ENCODE results near the gene CPA4.
"Not testable (repeated sequence)": the region's sequence is repeated elsewhere in the genome, so short reads cannot be mapped to it uniquely, and the experiment has no call there.

The CPA4 gene

DNA sequence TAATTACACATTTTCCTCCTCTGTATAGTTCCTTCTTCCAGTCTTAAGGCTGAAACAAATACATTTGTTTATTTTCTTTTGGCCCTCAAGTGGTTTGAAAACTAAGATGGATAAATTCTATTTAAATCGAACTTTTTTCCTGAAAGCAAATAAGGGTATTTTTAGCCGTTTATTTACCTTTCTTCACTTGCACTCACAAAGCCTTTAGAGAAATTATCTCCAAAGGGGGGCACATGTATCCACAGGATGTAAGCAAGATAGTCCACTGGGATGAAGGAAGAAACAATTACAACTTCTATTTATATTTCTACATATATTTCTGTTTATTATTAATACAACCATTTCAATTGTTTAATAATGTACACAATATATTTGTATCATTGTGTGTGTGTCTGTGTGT, 10.2 kb downstream of the CPA4 start:
- DNase-seq (ENCODE audit: low spot score), result no peak

DNA sequence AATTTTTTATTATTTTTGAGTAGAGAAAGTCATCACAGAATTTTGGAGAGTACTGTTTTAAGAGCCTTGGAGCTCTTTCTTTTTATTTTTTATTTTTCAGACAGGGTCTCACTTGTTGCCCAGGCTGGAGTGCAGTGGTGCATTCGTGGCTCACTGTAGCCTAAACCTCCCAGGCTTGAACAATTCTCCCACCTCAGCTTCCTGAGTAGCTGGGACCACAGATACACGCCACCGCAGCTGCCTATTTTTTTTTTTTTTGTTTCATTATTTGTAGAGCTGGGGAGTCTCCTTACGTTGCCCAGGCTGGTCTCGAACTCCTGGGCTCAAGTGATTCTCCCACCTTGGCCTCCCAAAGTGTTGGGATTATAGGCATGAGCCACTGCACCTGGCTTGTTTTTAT, 10.6 kb downstream of the CPA4 start:
- no peak for DNase-seq (ENCODE audit: low spot score)

DNA sequence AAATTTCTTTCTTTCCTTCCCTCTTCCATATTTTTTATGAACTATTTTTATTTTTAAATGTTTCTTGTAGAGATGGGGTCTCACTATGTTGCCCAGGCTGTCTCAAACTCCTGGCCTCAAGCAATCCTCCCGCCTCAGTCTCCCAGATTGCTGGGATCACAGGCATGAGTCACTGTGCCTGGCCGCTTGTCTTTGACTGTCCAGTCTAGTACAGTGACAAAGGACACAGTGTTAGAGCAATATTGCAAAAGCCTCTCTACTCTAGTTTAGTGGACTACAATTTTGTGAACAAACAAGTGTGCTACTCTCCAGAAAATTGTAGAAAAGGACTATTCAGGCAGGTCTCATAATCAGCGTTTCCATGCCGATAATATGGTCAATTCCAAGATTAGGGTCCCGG, 11.0 kb downstream of the CPA4 start:
- DNase-seq (ENCODE audit: low spot score), result no peak

DNA sequence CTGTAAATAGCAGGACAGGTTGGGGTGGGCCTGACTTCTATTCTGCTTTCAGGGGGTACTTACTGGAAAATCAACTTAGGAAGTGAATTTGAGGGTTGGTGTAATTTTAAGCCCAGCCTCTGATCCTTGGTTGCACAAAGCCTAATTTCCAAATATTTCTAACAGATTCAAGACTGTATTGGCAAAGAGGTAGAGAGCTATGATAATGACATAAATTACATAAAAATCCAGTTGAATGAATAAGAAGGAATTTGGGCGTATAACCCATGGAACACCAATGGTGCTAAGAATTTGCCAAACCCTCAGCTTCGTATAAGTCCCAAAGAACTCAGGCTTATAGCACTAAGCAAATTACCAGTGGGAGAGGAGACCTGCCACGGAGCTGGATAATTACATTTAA, 11.9 kb downstream of the CPA4 start:
- no peak for DNase-seq (ENCODE audit: low spot score)

DNA sequence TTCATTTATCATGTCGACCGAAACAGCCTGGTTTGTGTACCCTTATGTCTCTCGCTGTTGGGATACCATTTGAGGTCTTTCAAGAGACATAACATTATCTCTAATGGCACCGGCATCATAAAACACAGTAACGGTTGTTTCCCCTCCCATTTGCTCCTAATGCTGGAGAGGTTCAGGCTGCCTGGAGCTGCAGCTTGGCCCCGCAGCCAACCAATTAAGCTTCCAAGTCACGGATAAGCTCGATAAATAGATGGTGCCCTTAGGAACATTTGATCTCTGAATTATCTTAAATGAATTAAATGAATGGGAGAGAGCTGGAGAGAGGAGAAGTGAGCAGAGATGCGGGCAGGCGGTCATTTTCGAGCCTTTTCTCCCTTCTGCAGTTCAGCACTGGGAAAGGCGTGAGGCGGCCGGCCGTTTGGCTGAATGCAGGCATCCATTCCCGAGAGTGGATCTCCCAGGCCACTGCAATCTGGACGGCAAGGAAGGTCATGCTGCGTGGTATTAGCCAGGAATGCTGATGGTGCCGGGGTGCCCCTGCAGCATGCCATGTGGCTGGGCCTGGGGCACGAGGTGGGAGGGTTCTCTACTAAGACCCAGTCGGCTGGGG, 12.6 kb downstream of the CPA4 start:
- DNase-seq (ENCODE audit: low spot score), result no peak

DNA sequence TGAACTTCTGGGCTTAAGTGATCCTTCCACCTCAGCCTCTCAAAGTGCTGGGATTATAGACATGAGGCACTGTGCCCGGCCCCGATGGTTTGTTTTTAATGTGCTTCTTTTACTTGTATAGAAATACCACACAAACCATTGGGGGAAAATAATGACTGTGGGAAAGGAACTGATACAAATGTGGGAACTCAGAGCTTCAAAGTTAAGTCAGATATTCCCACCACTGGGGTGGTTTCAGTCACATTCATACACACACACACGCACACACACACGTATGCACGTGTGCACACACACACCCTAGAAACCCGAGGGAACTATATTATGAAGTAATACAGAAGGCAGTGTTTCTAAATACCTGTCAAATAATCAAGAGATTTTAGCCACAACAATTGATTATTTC, 17.0 kb downstream of the CPA4 start:
- no peak for DNase-seq (ENCODE audit: low spot score)

DNA sequence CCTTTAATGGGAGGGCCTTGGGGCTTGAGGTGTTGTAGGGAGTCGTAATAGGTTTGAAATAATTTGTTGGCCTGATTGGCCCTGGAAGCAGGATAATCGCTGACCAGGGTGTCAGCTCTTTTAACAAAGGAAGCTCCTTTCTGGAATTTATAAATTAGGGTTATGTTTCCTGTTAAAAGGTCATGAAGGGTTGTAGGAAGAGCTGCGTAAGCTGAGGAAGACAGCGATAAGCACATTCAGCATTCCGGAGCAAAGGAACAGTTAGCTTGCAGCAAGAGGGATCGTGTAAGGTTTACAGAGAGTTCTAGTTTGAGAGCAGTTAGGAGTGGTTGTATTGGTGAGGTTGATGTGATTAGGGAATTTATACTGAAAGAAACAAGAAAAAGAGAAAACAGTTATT, 21.3 kb downstream of the CPA4 start:
- no peak for DNase-seq (ENCODE audit: low spot score)

DNA sequence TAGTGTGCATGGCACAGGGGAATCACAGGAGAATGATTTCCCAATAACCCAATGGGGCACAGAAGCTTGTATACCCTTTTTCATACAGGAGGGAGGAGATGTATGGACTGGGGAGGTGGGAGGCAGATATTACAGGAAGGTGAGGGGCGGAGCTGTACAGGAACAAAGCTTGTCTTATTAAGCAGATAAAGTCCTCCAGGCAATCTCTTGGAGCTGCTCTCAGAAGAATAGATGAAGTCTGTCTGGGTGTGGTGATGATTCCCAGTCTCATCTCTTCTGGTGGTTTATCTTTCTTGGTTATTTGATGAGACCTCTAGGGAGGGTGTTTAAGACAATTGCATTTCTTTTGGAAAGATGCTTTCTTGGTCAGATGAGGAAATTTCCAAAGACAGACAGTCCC, 26.6 kb downstream of the CPA4 start:
- peak; percentile 78 for DNase-seq (ENCODE audit: low spot score)

DNA sequence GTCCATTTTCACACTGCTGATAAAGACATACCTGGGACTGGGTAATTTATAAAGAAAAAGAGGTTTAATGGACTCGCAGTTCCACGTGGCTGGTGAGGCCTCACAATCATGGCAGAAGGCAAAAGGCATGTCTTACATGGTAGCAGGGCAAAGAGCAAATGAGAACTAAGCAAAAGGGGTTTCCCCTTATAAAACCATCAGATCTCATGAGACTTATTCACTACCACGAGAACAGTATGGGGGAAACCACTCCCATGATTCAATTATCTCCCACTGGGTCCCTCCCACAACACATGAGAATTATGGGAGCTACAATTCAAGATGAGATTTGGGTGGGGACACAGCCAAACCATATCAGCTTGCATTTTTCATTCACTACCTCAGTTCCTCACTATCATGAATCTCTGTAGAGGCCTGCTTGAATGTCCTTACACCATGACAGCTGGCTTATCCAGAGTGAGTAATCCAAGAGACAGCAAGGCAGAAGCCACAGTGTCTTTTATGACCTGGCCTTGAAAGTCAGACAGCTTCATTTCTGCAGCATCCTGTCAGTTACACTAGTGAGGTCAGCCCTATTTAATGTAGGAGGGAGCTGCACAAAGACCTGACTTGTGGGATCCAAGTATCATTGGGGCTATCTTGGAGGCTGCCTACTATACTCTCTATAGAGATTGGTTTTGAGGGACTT, 28.7 kb downstream of the CPA4 start:
- DNase-seq (ENCODE audit: low spot score), result not testable (repeated sequence)

DNA sequence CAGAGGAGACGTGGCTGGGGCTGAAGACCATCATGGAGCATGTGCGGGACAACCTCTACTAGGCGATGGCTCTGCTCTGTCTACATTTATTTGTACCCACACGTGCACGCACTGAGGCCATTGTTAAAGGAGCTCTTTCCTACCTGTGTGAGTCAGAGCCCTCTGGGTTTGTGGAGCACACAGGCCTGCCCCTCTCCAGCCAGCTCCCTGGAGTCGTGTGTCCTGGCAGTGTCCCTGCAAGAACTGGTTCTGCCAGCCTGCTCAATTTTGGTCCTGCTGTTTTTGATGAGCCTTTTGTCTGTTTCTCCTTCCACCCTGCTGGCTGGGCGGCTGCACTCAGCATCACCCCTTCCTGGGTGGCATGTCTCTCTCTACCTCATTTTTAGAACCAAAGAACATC, 29.7 kb downstream of the CPA4 start:
- DNase-seq (ENCODE audit: low spot score), result no peak

DNA sequence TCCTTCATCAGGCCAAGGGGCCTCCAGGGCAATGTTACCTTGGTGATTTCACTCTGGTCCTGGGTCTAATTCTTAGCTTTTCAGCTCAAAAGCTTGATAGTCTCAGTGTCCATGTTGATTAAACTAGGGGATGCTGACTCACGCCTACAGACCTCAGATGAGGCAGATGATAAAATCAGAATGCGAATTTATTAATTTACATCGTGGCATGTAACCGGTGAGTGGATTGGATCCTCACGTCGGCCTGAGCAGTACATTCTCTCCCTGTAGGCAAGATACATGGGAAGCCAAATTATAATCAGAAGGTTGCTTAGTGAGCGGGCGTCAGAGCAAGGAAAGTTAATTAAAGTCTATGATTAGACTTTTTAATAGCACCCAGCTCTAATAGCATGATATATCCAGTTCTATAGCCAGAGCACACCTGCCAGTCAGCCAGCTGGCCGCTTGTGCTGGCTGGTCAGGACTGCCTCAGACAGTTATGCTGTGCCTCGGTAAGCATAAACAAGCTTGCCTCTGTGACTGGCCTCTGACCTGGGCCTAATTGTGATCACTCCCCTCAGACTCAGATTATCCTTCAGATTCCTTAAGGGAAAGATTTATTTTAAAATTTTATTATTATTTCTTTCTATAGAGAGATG, 31.5 kb downstream of the CPA4 start:
- DNase-seq (ENCODE audit: low spot score), result no peak

DNA sequence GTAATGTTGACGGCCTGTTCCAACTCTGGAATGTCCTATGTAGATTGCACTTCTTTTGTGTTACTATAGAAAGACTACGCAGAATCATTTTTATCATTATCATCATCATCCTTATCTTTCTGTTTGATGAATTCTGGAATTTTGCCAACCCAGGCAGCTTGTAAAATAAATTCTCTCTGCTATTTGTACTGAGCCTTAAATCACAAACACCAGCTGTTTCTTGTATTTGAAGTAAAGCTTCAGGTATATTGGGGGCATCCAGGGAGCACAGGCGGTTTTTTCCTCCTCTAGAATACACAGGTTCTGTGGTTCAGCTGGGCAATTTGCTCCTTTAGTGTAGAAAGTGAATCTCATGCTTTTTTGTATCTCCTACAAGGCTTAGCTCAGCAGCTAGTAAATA, 36.7 kb downstream of the CPA4 start:
- DNase-seq (ENCODE audit: low spot score), result no peak

DNA sequence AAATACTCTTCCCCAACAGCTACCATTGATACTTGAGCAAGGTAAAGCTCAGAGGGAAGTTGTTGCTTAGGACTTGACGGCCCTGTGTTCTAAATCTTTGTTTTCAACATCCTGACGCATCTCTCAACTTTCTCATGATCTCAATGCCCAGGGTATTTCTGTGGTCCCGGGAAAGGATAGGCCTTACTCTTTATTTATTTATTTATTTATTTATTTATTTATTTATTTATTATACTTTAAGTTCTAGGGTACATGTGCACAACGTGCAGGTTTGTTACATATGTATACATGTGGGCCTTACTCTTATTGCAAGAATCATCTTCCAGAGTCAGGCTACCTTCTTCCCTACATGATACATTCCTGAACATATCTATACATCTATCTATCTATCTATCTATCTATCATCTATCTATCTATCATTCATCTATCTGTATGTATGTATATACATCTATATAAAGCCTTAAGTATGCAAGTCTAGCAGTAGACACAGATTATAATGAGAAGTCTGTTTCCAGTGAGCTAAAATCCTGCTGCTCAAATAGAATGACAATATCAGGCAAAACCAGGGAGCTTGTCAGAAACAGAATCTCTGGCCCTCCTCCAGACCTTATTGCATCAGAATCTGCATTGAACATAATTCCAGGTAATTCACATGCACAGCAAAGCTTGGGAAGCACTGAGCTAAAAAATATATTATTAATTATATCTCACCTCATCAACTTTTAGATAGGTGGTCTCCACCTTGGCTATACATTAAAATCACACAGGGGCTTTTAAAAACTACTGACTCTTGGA, 39.5 kb downstream of the CPA4 start:
- no peak for DNase-seq (ENCODE audit: low spot score)

DNA sequence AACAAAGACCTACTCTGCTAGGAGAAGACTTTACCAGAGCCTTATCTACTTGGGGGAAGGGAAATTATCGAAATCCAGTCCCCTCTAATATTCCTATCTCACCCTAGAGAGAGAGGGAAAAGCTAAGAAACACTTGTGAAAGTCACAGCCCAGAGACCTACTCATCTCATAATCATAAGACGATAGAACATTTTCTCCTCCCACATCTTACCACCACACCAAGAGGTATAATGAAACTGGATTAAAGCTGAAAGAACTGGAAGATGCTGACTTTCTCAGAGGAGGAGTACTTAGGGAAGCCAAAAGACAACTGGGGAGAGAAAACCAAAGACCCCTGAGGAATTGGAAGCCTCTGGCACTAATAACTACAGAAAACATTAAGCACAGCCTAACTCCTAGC, 40.9 kb downstream of the CPA4 start:
- DNase-seq (ENCODE audit: low spot score), result no peak

DNA sequence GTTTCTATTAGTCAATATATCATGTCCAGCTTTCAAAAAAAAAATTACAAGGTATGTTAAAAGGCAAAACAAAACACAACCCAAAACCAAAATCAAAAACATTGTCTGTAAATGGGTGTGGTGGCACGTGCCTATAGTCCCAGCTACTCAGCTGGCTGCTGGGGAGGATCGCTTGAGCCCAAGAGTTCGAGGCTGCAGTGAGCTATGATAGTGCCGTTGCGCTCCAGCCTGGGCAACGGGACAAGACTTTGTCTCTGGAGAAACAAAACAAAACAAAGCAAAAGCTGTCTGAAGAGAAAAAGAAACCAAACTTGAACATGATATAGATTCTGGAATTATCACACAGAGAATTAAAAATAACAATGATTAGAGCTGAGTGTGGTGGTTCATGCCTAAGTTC, 41.3 kb downstream of the CPA4 start:
- no peak for DNase-seq (ENCODE audit: low spot score)

DNA sequence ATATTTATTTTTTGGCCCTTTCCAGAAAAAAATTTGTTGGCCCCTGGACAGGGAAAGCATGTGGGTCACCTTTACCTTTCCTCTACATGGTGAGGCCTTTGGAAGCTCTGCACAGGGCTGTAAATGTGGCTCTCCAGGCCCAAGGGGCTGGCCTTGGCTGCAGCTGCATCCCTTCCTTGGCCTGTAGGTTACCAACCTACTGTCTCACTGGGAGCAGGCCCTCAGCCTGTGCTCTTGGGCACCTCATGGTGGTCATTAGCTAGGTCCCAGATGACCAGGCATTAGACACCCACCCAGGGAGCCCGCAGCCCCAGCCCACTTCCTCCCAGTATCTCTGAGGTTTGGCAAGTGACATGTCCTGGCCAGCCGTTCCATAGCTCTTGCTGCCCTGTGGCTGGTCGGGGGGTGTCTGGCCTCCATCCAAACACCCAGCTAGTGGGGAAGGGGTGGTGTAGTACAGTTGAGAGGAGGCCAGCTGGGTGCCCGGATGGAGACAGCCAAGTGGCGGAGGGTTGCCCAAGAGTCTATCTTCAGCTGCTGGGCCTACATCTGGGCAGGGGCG, 44.5 kb downstream of the CPA4 start:
- DNase-seq (ENCODE audit: low spot score), result no peak

DNA sequence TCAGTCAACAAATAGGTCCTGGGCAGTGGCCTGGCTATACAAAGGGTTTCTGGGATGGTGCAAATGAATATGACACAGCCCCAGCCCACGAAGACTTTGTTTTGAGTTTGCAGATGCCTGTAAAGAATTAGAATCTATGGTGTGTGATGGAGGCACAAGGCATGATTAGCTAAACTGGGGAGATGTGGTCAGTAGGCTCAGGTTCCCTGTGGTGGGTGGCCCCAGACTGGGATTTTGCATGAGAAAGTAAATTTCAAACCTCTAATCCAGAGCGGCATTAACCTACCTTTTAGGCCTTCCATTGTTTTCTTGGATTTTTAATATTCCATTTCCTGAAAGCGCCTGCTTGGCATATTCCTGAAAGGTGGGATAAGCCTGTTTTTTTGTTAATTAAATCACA, 45.3 kb downstream of the CPA4 start:
- no peak for DNase-seq (ENCODE audit: low spot score)

DNA sequence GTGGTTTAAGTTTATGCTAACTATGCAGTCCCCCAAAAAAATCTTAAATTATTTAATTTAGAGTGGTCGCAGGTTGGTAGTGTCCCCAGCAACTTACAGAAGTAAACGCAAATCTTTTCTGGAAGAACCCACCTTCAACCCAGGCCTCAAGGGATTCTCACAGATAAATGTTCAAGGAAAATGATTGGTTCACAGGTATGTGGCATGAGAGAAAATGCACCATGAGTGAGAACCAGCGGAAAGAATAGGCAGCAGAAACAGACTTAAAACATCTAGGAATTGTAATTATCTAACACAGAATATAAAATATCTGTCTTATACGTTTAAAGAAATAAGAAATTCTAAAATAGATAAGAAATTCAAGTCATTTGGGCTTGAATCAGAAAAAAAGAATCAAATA, 48.9 kb downstream of the CPA4 start:
- no peak for DNase-seq (ENCODE audit: low spot score)

DNA sequence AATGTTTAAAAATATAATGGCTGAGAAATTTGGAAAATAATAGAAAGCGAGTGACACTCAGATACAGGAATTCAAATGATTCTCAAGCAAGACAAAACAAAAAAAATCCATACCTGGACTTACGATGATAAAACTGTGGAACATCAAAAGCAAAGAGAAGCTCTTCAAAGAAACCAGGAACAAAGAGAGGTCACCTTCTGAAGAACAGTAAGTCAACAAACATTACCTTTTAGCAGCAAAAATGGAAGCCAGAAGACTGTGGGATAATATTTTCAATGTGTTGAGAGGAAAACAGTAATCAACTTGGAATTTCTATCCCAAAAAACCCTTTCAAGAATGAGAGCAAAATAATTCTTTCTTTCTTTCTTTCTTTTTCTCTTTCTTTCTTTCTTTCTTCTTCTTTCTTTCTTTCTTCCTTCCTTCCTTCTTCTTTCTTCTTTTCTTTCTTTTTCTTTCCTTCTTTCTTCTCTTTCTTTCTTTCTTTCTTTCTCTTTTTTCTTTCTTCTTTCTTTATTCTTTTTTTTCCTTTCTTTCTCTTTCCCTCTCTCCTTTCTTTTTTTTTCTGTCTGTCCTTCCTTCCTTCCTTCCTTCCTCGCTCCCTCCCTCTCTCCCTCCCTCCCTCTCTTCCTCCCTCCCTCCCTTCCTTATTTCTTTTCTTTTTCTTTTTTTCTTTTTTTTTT, 49.9 kb downstream of the CPA4 start:
- DNase-seq (ENCODE audit: low spot score), result no peak

DNA sequence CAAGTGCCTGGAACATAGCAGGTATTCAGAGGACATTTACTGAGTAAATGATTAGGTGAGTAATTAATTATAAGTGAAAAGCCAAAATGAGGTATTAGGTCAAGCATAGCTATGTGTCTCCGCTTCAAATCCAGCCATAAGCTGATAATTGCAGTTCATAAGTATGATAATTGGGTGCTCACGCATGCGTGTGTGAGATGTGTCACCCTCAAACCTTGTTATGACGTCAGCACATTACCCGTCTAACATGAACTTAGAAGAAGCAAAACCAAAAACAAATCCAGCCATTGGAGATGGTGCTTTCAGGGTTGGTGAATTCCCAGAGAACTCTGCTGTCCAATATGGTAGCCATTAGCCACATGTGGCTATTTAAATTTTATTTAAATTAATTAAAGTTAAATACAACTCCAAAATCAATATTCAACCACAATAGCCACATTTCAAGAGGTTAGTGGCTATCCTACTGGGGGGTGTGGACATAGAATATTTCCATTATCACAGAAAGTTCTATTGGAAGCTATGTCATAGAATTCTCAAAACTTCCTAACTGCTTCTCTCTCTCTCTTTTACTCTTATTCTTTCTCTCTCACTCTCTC, 51.4 kb downstream of the CPA4 start, which contains the start of gene CPA5:
TSS of gene CPA5 (plus strand) at position 546 of the 596 bp plus-strand sequence. CDS start 1,670 bp downstream, outside the sequence.
- DNase-seq (ENCODE audit: low spot score), result no peak

DNA sequence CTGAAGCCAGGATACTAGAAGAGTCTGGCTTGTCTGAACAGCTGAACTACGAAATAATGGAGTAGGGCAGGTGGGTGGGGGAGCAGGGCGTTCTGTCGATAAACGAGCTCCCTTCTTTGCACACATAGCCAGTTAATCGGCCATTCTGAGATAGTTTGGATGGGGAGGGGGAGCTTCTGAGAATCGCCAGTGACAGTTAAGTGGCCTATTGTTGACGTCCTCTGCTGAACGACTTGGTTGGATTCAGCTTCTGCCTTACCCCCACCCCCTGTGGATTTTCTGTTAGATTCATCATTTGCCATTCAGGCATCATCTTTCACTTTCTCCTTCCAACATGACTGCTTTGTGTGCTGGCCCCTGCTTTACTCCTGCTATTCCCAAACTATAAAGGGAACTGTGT, 52.2 kb downstream of the CPA4 start:
- DNase-seq (ENCODE audit: low spot score), result no peak

DNA sequence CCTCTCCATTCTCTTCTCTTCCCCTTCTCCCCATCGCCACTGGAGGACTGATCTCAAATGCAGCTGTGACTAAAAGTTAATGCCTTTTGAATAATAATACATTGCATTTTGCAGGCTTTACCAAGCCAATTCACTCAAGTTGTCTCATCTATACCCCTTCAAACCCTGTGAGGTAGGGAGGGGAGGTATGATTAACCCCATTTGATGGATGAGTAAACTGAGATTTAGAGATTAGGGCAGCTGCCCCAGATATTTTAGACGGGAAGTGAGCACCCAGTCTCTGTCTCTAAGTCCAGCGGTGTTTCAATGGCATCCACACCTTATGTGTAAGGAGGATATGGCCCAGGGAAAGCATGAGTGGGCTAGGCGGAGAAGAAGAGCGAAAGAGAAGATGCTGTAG, 52.8 kb downstream of the CPA4 start:
- no peak for DNase-seq (ENCODE audit: low spot score)

All from COLO829 (cell line).